Kidney (tissue), 14 donors: ENCODE data around the gene JAML. TPM values are rescaled to one million over a fixed set of nuclear protein-coding genes. Genes with fewer than 3 reads are reported as not detected.

Experiments
- DNase-seq, 5 donors: peaks; one replicate each; pipeline ENCODE4 v3.0.0-alpha.2; 2013 to 2020
- FAIRE-seq: peaks from 2 replicates; lab custom pipeline; 2012; peaks lifted over from hg19 to GRCh38; lab: Jason Lieb, UNC
- H3K27ac ChIP-seq, 2 donors: one replicate each; pipeline ENCODE4 v1.7.0; 2013; ENCODE audit warnings: low read depth in 2 of 2, low read length in 2 of 2, inconsistent platforms in 1 of 2
- H3K27me3 ChIP-seq: one replicate; pipeline ENCODE4 v1.7.1; 2013; ENCODE audit warnings: low read length, inconsistent platforms; ENCODE audit not compliant: control insufficient read depth, insufficient read depth
- H3K36me3 ChIP-seq, 3 donors: one replicate each; pipeline versions ENCODE4 v1.7.0 to v1.7.1; 2013; ENCODE audit warnings: low read length in 3 of 3, control low read depth in 1 of 3, inconsistent platforms in 1 of 3; ENCODE audit not compliant: insufficient read depth in 3 of 3, control insufficient read depth in 2 of 3
- H3K4me1 ChIP-seq, 3 donors: one replicate each; pipeline versions ENCODE4 v1.7.0 to v1.7.1; 2013; ENCODE audit warnings: low read length in 3 of 3, inconsistent platforms in 1 of 3, low read depth in 1 of 3; ENCODE audit not compliant: control insufficient read depth in 2 of 3, insufficient read depth in 2 of 3
- H3K4me3 ChIP-seq, 3 donors: one replicate each; pipeline versions ENCODE4 v1.7.0 to v1.8.1; 2013; ENCODE audit warnings: low read length in 3 of 3, control low read depth in 1 of 3, inconsistent platforms in 1 of 3
- H3K9ac ChIP-seq, 3 donors: one replicate each; pipeline versions ENCODE4 v1.7.0 to v1.7.1; 2013; ENCODE audit warnings: low read length in 3 of 3, control low read depth in 1 of 3, inconsistent platforms in 1 of 3
- H3K9me3 ChIP-seq, 3 donors: one replicate each; pipeline versions ENCODE4 v1.7.0 to v1.7.1; 2013; ENCODE audit warnings: low read length in 3 of 3, control low read depth in 1 of 3, inconsistent platforms in 1 of 3; ENCODE audit not compliant: control insufficient read depth in 2 of 3, insufficient read depth in 1 of 3
- CTCF ChIP-seq: IDR thresholded peaks from 3 replicates; pipeline ENCODE4 v1.5.1; 2012; ENCODE audit warnings: mild to moderate bottlenecking, moderate library complexity, borderline replicate concordance; ENCODE audit not compliant: insufficient read depth; ENCODE audit errors: extremely low read depth
- intact Hi-C: fragments of 100-400 bp; cut with DNase I; formaldehyde crosslinking; loops from one replicate; pipeline ENCODE4 v1.11.1; 2022
- polyA plus RNA-seq: library from polyadenylated mRNA; stranded (reverse); fragments of 350-450 nt; fragmentation: Illumina TruSeq; extraction: RNeasy Lipid Tissue Mini Kit (QIAGEN cat#74804); gene quantifications from one replicate; pipeline ENCODE4 v1.2.3, GENCODE V29; 2014; ENCODE audit warnings: low read depth, low replicate concordance; ENCODE audit not compliant: insufficient read depth
- total RNA-seq: library from RNA; stranded (reverse); fragmentation: NEBNext Ultra II Directional; extraction: Animal tissue kit (Norgen Biotek cat#: 25700); gene quantifications from one replicate; pipeline ENCODE4 v1.2.1, GENCODE V29; 2021
- donor health status: control.
- donor health status: control.
- donor health status: control.
- donor health status: control.
- donor health status: control.
- donor health status: DM: yes; HTN: yes; CAD: no.
- donor health status: Normal renal cell carcinoma (clear cell type).

The JAML gene
- total and polyA plus RNA-seq, 2 donors from 2014 or later = 2.5 to 17.1 TPM

DNA sequence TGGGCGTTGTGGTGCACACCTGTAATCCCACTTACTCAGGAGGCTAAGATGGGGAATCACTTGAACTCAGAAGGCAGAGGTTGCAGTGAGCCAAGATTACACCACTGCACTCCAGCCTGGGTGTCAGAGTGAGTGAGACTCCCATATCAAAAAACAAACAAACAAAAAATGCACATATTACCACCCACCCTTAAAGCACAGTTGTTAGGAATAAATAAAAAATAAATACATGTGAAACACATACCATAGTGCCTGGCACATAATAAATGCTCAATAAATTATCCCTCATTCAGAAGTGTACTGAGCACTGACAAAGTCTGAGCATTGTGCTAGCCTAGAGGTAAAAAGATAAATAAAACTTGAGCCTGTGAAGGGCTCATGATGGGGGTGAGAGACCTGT lies 9.0 kb upstream of the JAML start:
- DNase-seq (no peak), FAIRE-seq (no peak)
- no peak for TF ChIP-seq CTCF
- H3K4me3 ChIP-seq = no peak overlapping the region
- H3K9ac ChIP-seq = no peak overlapping the region
- no peaks in the 10 kb centered on the region for H3K4me1 ChIP-seq
- H3K27ac ChIP-seq = no peak overlapping the region
- intact Hi-C loops = no loop called here
- no peaks in the 10 kb centered on the region for H3K27me3 ChIP-seq
- H3K9me3 ChIP-seq = no peaks in the 10 kb centered on the region
- peaks cover 0 to 9% (median 6%) of the 10 kb centered on the region in 3 donors for H3K36me3 ChIP-seq

- no peak for DNase-seq
- intact Hi-C loops = no loop called here
- H3K9me3 ChIP-seq = no peaks in the 10 kb centered on the region
- H3K36me3 ChIP-seq = peaks cover 0 to 9% (median 6%) of the 10 kb centered on the region in 3 donors
- H3K4me3 ChIP-seq = no peak overlapping the region
- FAIRE-seq = no peak
- no peak overlapping the region for H3K27ac ChIP-seq
- no peaks in the 10 kb centered on the region for H3K4me1 ChIP-seq
- H3K9ac ChIP-seq = no peak overlapping the region
- no peak for TF ChIP-seq CTCF
- no peaks in the 10 kb centered on the region for H3K27me3 ChIP-seq
Measured at GRCh38 chr11:118233377-118233776, 8.6 kb upstream of the JAML start.

GRCh38 chr11:118232659-118233058 lies 7.8 kb upstream of the JAML start:
- Histone ChIP-seq H3K9ac (no peak overlapping the region), H3K9me3 (no peaks in the 10 kb centered on the region), H3K4me1 (no peaks in the 10 kb centered on the region), H3K27me3 (no peaks in the 10 kb centered on the region), H3K27ac (no peak overlapping the region), H3K4me3 (no peak overlapping the region), H3K36me3 (peaks cover 0 to 9% (median 8%) of the 10 kb centered on the region in 3 donors)
- FAIRE-seq (no peak), DNase-seq (no peak)
- TF ChIP-seq CTCF = no peak
- intact Hi-C loops = no loop called here

- intact Hi-C loops = no loop called here
- FAIRE-seq (no peak), DNase-seq (no peak)
- H3K4me1 ChIP-seq = no peaks in the 10 kb centered on the region
- peaks cover 0 to 11% (median 9%) of the 10 kb centered on the region in 3 donors for H3K36me3 ChIP-seq
- H3K4me3 ChIP-seq = no peak overlapping the region
- H3K27ac ChIP-seq = no peak overlapping the region
- no peak for TF ChIP-seq CTCF
- no peak overlapping the region for H3K9ac ChIP-seq
- no peaks in the 10 kb centered on the region for H3K27me3 ChIP-seq
- H3K9me3 ChIP-seq = no peaks in the 10 kb centered on the region
Measured at GRCh38 chr11:118231461-118231860, 6.7 kb upstream of the JAML start.
